ENCODE results near the gene LPIN2.

LPIN2 gene

GRCh38 chr18:2981212-2981728, 31.7 kb downstream of the LPIN2 start:
- DNase-seq (ENCODE audit: low spot score) = no peak

GRCh38 chr18:2979871-2980790, 32.8 kb downstream of the LPIN2 start:
- no peak for DNase-seq (ENCODE audit: low spot score)

GRCh38 chr18:2979129-2979528, 33.8 kb downstream of the LPIN2 start:
- no peak for DNase-seq (ENCODE audit: low spot score)

- DNase-seq (ENCODE audit: low spot score) = no peak
Measured at GRCh38 chr18:2978661-2979106, 34.3 kb downstream of the LPIN2 start.

GRCh38 chr18:2978208-2978607, 34.7 kb downstream of the LPIN2 start:
- no peak for DNase-seq (ENCODE audit: low spot score)

GRCh38 chr18:2976218-2977132, 36.5 kb downstream of the LPIN2 start:
- no peak for DNase-seq (ENCODE audit: low spot score)

GRCh38 chr18:2974731-2975130, 38.2 kb downstream of the LPIN2 start:
- DNase-seq (ENCODE audit: low spot score) = no peak

- DNase-seq (ENCODE audit: low spot score) = no peak
Measured at GRCh38 chr18:2971741-2972552, 41.0 kb downstream of the LPIN2 start.

- DNase-seq (ENCODE audit: low spot score) = no peak
Measured at GRCh38 chr18:2970772-2971659, 41.9 kb downstream of the LPIN2 start.

GRCh38 chr18:2970344-2970743, 42.6 kb downstream of the LPIN2 start:
- no peak for DNase-seq (ENCODE audit: low spot score)

- DNase-seq (ENCODE audit: low spot score) = no peak
Measured at GRCh38 chr18:2969695-2970094, 43.2 kb downstream of the LPIN2 start.

- no peak for DNase-seq (ENCODE audit: low spot score)
Measured at GRCh38 chr18:2968606-2969005, 44.3 kb downstream of the LPIN2 start.

- no peak for DNase-seq (ENCODE audit: low spot score)
Measured at GRCh38 chr18:2967820-2968219, 45.1 kb downstream of the LPIN2 start.

- no peak for DNase-seq (ENCODE audit: low spot score)
Measured at GRCh38 chr18:2967357-2967756, 45.6 kb downstream of the LPIN2 start.

GRCh38 chr18:2966560-2966959, 46.4 kb downstream of the LPIN2 start:
- no peak for DNase-seq (ENCODE audit: low spot score)

GRCh38 chr18:2965797-2966196, 47.1 kb downstream of the LPIN2 start:
- DNase-seq (ENCODE audit: low spot score) = no peak

GRCh38 chr18:2964361-2965010, 48.5 kb downstream of the LPIN2 start:
- DNase-seq (ENCODE audit: low spot score) = no peak

Data from HuH-7 (cell line).